Renal cortical epithelial cell (primary cell): ENCODE results near the gene CCR2. TPM values are rescaled to one million over a fixed set of nuclear protein-coding genes. Genes with fewer than 3 reads are reported as not detected.
"Not testable (repeated sequence)": the region's sequence is repeated elsewhere in the genome, so short reads cannot be mapped to it uniquely, and the experiment has no call there.

Experiments used
- DNase-seq: peaks from one replicate; pipeline ENCODE4 v3.0.0-alpha.2; 2011; ENCODE audit warnings: low read depth
- total RNA-seq: library from RNA; depleted of rRNA; stranded (reverse); fragments of >200 nt; gene quantifications from 2 replicates; pipeline ENCODE4 v1.2.3, GENCODE V29; 2014

Gene CCR2
- not detected in 2 replicates for total RNA-seq

DNA sequence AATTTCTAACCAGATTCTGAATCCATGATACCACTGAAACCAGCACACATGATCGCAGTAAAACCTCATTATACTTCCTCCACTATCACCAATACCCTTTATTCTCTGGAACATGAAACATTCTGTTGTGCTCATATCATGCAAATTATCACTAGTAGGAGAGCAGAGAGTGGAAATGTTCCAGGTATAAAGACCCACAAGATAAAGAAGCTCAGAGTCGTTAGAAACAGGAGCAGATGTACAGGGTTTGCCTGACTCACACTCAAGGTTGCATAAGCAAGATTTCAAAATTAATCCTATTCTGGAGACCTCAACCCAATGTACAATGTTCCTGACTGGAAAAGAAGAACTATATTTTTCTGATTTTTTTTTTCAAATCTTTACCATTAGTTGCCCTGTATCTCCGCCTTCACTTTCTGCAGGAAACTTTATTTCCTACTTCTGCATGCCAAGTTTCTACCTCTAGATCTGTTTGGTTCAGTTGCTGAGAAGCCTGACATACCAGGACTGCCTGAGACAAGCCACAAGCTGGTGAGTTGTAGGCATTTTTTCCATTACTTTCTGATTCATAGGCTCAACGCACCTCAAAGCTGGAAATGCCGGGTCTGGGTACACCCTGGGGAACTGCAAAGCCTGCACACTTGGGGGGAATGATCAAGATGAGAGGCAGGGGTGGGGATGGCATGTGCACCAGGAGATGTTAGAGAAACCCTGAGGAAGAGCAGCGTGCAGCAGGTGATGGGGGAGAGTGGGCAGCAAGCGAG is at the start of gene CCR2:
CCR2 (plus strand) TSS at position 465 of the 764 bp plus-strand sequence. CDS start 3,417 bp downstream, outside the sequence.
- DNase-seq = no peak

DNA sequence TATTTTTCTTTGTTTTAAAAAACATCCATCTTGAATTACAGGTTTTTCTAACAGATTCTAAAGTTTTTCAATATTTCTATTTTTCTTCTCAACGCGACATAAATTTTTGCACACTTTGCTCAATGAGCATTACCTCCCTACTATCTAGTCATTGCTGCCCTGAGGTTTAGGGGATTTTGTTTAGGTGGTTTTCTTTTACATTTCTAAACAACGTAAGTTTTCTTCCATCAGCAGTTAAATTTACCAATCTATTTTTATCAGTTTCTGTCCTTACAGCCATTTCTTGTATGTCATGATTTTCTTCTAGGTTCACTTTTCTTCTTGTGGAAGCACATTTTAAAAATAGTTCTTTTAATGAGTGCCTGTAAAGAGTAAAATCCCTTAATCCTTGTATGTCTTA is 49.2 kb upstream of the CCR2 start:
- no peak for DNase-seq

DNA sequence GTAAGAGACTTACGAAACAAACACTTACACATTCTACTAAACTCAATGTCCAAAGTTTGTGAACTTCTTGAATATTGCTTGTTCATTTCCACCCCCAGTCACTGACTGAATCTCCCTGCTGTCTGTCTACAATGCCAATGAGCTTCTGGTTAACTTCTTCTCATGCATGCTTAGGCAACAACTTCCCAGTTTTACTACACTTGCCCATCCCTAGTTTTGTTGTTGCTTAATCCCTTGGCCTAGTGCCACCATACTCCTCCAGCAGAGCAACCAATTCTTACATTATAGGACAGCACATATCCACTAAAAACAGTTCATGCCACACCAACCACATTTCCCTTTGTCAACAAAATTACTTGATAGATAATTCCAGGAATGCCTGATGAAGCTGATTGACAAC is 40.9 kb upstream of the CCR2 start:
- DNase-seq = peak; percentile 55

DNA sequence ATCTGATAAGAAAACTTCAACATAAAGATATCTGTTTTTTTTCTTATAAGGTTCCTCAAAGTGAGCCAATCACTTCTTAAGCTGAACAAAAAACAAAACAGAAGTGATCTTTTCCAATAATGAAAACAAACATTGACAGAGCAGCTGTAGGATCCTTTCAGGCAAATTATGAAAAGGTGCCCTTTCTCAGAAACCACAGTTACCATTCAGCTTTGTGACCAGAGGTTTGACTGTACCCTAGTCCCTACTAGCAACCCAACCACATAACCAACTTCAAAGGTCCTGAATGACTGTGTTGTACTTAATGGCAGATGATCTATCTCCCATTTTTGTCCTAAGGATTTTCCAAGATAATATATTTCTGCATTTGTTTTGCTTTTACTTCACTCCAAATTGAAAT is 39.4 kb upstream of the CCR2 start:
- DNase-seq = no peak

DNA sequence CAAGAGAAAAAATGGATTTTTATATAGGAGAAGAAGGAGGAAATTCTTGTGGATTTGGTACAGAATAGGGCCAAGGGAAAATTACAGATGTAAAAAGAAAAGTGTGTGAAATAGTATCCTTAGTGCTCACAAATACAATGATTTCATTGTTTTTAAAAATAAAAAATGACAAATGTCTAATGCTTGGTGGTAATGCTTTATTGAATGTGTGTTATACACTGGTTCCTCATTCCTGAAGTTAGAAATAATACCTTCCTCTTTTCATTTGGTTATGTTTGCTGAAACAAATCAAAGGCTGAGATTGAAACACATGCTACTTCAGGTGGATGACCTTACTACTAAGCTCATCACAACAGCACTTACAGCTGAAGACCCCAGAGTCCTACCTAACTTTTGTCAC is 37.7 kb upstream of the CCR2 start:
- DNase-seq = no peak

DNA sequence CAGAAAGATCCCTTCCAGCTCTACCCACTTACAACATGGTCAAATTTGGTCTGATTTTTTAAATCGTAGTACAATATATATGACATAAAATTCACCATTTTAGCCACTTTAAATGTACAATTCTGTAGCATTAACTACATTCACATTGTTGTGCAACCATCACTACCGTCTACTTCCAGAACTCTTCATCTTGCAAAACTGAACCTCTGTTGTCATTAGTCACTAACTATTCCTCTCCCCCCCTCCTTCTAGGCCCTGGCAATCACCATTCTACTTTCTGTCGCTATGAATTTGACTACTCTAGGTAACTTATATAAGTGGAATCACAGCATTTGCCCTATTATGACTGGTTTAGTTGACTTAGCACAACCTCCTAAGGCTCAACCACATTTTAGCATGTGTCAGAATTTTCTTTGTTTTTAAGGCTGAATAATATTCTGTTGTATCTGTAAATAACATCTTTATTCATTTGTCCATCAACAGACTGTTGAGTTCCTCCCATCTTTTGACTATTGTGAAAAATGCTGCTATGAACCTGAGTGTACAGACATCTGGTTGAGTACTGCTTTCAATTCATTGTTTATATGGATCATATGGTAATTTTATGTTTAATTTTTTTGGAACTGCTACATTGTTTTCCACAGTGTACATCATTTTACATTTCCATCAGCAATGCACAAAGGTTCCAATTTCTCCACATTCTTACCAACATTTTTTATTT is 35.5 kb upstream of the CCR2 start:
- DNase-seq = no peak

DNA sequence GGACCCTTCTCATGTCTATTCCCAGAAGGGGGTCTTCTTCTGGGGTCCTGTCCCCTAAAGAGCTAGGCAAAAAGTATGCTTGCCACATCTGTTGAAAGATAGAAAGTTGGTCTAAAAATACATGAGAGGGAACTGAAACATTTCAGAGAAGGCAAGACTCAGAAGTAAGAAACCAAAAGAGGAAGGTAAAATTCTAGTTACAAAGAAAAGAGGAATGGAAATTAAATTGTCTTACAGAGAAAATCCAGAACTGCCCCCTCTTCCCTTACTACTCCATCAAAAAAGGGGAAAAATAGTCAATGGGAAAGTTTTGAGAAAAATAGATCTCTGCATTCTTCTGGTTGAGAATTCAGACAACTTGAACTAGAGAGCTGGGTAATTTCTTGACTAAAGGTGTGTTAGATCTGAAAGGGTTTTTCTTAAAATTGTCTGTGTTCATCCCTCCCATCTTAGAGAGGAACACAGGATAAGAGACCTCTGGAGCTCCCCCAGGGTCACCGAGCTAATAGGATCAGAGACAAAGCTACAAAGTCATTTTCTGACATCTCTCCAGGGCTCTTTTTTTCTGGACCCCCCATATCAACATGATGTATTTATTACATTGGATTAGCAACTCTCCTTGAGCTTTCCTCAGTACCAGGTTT is 32.3 kb upstream of the CCR2 start:
- no peak for DNase-seq

DNA sequence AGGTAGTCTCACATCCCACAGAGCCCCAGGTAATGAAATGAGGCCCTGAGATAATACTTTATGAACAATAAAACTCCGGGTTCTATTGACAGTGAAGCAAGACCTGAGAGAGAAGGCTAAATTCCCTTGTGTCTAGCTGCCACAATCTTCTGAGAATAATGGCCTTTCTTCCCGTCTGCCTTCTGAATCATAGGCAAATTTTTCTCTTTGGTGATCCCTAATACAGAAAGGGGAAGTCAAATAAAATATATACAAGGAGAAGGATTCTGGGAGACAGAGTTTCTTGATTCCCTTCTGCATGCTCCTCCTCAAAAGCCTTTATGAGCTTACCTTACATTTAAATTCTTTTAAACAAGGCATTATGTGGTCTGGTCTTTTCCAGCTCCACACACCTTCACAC is 29.9 kb upstream of the CCR2 start:
- no peak for DNase-seq

DNA sequence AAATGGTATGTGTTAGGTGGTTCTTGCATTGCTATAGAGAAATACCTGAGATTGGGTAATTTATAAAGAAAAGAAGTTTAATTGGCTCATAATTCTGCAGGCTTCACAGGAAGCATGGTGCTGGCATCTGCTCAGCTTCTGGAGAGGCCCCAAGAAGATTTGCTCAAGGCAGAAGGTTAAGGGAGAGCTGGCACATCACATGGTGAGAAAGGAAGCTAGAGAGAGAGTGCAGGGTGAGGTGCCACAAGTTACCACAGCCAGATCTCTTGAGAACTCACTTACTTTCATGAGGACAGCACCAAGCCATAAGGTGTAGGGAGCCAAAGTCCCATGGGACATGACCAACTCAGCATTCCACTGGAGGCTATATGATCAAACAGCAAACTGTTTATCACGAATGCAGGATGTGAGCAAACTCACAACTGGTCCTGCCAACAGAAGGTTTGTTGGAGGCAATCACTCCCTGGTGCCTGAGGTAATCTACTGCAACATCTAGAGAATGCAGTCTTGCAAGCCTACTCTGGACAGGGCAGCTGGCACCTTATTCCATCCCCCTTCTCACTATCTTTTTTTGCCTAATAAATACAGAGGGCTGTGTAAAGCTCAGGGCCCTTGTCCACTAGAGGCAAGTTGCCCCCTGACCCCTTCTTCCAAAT is 28.1 kb upstream of the CCR2 start:
- no peak for DNase-seq

DNA sequence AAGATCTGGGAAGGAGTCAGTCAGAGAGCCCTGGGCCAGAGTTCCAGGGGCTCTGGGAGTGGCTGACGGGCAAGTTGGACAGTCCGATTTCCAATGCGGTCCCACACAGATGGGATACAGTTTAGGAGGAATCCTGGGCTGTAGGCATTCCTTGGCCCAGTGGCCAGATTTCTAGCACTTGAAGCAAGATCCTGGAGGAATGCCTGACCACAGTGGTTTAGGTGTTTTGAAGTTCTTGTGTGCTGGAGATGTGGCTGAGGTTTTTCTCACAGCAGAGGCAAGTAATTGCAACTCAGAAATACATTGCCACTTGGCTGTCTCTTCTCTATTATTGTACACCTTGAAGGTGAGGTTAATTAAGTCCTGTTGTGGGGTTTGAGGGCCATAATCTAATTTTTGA is 23.2 kb upstream of the CCR2 start:
- DNase-seq = not testable (repeated sequence)

DNA sequence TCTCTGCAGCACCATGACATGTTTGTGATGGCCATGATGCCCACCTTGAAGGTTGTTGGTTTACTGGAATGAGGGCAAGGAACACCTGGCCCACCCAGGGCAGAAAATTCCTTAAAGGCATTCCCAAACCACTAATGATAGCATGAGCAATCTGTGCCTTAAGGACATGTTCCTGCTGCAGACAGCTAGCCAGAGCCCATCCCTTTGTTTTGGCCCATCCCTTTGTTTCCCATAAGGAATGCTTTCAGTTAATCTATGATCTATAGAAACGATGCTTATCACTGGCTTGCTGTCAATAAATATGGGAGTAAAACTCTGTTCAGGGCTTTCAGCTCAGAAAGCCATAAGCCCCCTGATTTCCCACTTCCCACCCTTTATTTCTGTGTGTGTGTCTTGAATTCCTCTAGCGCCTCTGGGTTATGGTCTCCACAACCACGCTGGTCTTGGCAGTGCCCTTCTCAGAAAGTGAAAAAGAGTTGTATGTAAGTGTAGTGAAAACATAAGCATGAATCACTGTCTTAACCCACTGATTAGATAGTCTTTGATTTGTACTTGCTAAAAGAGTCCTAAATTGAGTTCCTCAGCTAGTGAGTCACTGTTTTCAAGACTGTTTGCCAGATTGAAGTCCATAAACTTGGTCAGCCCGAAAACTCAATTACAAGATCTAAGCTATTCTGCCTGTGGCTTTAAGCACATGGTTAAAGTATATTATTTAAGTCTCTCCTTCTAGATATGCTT is 19.0 kb upstream of the CCR2 start:
- DNase-seq = peak; percentile 78

DNA sequence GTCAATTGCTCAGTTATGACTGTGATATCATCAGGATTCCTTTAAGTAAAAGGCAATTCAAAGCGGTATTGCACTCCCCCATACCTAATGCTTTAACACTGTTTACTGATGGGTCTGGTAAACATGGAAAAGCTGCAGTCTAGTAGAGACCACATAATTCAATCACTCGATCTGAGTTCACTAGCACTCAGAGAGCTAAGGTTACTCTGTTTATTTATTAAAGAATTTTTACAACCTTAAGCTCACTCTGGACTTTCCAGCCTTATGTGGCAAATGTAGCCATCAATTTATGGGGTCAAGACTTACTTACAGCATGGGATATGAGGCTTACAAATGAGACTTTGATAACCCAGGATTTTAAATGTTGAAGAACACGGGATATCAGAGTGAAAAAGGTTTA is 18.4 kb upstream of the CCR2 start:
- no peak for DNase-seq

DNA sequence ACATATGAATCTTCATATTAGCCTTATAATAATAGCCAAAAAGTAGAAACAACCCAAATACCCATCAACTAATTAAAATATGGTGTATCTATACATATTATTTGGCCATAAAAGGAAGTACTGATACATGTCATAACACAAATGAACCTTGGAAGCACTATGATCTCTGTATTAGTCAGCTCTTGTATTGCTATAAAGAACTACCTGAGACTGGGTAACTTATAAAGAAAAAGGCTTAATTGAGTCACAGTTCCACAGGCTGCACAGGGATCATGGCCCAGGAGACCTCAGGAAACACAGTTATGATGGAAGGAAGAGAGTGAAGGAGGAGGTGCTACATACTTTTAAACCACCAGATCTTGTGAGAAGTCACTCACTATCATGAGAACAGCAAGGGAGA is 16.0 kb upstream of the CCR2 start:
- no peak for DNase-seq

DNA sequence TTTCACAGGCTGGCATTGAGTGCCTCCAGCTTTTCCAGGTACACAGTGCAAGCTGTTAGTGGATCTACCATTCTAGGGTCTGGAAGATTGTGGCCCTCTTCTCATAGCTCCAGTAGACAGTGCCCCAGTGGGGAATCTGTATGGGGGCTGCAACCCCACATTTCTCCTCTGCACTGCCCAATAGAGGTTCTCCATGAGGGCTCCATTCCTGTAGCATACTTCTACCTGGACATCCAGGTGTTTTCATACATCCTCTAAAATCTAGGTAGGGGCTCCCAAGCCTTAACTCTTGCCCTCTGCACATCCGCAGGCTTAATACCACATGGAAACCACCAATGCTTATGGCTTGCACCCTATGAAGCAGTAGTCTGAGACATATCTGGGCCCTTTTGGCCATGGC is 15.1 kb upstream of the CCR2 start:
- no peak for DNase-seq

DNA sequence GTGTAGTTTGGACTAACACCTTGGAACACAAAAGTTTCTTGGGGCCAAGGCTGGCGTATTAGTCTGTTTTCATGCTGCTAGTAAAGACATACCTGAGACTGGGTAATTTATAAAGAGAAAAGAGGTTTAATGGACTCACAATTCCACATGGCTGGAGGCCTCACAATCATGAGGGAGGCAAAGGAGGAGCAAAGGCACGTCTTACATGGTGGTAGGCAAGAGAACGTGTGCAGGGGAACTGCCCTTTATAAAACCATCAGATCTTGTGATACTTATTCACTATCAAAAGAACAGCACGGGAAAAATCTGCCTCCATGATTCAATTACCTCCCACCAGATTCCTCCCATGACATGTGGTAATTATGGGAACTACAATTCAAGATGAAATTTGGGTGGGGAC is 9.4 kb upstream of the CCR2 start:
- no peak for DNase-seq

DNA sequence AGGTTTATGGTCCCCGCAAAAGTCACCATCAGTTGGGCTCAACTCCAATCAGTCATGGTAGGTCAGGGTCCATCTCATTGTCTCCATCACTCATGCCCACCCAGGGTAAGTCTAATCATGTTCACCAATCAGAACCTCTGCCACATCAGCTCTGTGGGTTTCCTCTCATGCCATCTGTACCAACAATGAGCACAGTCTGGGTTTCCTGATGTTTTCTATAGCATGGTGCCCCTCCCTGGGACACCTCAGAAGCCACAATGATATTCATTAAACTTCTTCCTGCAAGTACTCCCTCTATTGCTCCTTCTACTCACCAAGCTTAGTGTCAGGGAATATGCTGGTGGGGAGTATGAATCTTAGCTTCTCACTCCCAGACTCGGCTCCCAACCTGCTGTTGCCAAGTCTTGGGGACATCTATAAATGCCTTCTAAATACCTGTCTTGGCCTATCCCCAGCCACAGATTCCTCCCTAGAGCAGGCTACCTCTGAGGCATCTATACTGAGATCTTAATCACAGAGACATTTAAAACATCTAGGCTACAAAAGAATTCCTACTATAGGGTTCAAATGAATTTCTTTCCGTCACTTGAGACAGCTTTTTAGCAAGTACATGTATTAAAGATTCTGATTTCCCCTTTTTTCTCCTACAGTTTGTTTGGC is 5.0 kb upstream of the CCR2 start:
- DNase-seq = no peak

DNA sequence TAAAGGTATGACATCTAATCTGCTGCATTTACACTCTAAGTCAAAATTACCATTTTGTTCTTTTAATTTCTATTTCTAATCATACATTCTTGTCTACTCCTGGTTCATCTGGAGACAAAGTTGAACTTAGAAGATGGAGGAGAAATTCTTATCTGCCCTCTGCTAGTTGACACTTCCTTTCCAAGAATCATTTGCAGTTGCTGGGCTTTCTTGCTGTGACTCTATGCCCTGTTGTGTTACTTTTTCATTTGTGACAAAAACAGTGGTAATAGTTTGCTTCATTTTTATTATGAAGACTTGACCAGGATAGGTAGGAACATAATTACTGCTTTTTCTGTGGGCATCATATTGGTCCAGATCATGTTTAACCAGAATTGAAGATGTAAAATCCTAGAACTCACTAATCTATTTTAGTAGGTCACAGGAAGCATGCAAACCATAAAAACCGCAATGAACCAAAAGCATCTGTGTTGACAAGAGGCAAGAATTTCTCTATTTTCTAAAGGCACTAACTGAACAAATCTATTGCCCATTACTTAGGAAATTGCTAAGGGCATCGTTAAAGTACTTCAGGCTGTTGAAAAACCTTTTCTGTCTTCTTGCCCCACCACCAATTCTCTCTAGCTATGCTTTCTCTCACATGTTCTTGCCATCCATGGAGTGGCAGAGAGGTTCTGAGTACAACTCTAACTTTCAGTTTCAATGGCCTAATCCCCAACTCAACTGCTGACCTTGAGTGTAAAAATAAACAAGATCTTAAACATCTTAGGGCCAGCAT is 4.2 kb upstream of the CCR2 start:
- no peak for DNase-seq

DNA sequence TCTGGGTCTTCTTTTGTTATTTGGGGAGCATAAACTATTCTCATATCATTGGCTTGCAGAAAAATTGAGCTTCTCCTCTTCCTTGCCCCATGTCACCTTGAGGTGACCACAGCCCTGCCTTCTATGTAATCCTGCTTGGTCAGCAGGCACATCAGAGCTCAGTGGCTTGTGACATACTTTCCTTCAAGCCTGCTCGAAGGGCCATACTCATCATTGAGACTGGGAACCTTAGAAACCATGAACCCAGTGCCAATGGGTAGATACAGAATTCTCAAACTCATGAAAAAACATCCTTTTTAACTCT is 3.7 kb upstream of the CCR2 start:
- no peak for DNase-seq

DNA sequence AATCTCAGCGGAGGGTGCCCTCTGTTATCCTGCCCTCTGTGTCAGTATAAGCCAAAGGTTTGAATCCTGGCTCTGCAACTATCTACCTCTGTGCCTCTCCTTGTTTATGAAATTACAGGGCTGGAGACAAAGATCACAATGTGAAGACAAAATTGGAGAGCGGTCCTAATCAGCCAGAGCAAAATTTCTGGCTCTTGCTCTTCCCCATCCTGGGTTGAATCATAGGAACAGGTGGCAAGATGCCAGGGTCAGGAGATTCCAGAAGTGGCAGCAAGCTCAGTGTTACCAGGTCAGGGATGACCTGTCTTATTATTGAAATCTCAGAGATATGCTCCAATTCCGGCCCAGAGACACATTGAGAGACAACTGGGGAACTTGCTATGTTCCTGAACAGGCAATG is 2.3 kb upstream of the CCR2 start:
- DNase-seq = no peak

DNA sequence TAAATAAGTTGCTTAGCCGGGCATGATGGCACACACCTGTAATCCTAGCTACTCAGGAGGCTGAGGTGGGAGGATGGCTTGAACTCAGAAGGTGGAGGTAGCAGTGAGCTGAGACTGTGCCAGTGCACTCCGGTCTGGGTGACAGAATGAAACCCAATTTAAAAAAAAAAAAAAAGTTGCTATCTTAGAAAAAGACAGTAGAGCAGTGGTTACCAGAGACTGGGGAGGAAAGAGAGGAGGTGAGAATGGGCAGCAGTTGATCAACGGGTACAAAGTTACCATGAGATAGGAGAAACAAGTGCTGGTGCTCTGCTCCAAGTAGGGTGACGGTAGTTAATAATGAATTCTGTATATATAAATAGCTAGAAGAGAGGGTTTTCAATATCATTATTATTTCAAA is 821 bp upstream of the CCR2 start:
- no peak for DNase-seq

DNA sequence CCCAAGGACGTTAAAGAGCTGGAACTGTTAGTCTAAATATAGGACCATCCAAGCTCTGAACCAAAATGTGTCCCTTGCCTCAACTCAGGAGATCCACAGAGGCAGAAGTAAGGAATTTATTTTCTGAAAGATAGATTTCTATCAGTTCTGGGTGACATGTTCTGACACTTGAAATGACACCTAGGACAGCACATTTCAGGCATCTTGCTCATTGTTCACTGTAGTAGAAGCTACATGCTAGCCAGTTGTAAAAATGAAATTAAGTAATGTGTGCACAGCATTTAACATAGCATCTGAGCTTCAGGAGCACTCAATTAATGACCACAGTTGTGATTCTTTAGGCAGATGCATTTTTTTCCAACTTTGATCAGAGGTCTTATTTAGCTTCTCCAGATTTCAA is 567 bp downstream of the CCR2 start:
- no peak for DNase-seq
